HT-29 (cell line): Measurements from ENCODE around the gene SH3PXD2A. TPM values are rescaled to one million over a fixed set of nuclear protein-coding genes. Genes with fewer than 3 reads are reported as not detected.
A peak's percentile ranks its signal among the peaks of the same experiment; 100 is the strongest.

ENCODE experiments used
- DNase-seq: peaks from one replicate; pipeline ENCODE4 v3.0.0-alpha.2; 2015; ENCODE audit warnings: low spot score
- total RNA-seq: library from RNA; depleted of rRNA; stranded (reverse); fragments of >200 nt; shearing (Covaris generic); gene quantifications from 2 replicates; pipeline ENCODE4 v1.2.3, GENCODE V29; 2014

SH3PXD2A gene
- total RNA-seq, 1 experiment from 2014 or later, result 2.7 TPM

DNA sequence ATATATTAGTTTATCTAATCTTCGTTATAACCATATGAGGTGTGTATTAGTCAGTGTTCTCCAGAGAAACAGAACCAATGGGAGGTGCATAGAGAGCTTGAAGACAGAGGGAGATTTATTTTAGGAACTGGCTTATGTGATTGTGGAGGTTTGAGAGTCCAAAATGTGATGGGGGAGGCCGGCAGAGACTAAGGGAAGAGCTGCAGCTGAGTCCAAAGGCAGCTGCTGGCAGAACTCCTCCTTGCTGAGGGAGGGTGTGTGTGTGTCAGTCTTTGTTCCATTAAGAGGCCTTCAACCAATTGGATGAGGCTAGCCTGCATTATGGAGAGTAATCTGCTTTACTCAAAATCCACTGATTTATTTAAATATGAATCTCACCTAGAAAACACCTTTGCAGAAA is 165.1 kb downstream of the SH3PXD2A start:
- DNase-seq, result no peak

DNA sequence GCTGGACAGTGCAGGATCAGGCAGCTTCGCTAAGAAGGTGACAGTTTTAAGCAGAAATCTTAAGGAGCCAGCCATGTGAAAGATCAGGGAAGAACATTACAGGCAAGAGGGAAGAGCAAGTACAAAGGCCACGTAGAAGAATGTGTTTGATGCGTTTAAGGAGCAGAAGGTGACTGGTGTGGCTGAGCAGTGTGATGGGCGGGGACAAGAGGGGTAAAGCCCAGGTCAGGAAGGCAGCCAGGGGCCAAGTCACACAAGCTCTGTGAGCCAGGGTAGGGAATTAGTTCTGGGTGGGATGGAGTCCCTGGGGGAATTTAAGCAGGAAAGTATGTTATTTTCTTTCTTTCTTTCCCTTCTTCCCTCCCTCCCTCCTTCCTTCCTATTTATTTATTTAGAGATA is 166.9 kb downstream of the SH3PXD2A start:
- DNase-seq, result peak; percentile 58

DNA sequence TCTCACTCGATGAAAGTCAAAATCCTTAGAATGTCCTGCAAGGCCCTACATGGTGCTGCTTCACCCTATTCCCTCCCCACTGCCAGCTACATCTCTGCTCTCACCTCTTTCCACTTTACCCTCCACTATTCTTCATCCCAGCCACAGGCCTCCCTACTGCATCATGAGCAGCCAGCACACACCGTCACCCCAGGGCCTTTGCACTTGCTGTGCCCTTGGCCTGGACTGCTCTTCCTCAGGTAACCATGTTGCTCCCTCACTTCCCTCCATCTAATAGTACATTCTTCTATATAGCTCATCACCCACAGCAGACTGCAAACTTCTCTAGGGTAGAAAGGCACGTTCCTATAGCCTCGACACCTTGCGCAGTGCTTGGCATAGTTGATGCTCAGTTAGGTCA is 167.7 kb downstream of the SH3PXD2A start:
- no peak for DNase-seq

DNA sequence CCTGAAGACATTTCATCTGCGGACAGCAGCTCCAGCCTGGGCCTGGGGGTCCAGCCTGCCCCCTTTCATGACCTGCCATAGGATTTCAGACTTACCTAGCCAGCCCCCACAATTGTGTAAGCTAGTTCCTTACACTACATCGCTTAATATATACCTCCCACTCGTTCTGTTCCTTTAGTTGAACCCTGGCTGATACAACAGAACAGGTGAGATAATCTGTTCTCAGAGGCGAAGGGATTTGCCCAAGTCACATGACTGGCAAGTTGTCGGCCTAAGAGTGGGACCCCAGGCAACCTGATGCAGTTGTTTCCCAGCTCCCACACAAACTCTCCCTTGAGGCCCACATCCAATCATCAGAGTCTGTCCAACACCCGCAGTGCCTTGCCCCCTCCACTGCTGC is 168.2 kb downstream of the SH3PXD2A start:
- no peak for DNase-seq

DNA sequence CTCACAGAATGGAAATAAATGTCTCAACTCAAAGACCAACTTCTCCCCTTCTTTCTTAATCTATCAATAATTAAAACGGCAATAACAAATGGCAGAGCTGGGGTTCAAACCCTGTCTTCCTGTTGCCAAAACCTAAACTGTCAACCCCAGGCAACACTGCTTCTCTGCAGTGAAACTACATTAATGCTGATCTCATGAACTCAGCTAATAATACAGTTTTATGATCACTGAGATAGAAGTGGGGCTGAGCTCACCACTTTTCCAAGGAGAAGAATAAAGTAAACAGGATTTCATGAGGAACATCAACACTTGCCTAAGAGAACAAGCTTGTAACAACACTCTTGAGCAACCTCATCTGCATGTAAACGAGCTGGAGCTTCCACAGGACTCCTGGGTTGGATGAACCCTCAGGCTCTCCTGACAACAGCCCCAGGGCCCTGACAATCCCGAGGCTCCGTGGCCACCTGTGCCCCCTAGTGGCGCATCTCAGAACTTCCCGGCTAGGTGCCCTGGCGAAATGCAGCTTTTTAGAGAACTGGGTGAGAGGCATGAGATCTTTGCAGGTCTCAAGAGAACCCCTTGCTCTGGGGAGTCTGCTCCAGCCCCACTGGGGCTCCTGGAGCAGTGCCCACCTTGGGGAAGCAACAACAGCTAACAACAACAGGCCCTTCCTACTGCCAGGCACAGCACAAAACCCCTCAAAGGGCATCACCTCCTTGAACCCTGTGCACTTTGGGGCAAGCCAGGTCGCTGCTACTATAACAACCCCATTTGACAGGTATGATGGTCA is 169.3 kb downstream of the SH3PXD2A start:
- peak; percentile 80 for DNase-seq

DNA sequence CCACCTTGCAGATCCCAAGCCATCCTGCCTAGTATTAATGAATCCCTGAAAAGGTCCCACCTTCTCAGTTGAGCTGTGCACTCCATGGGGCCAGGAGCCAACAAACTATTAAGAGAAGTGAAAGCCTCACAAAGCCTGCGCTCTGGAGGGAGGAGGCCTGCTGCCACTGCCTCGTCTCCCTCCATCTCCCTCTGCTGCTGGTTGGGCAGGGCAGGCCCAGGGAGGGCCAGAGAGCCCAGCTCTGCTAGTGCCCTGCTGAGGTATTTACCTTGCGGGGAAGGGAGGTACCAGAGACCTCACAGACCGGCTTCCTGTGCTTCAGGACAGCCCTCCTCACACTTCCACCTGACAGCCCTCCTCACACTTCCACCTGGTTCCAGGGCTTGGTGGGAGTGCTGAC is 171.5 kb downstream of the SH3PXD2A start:
- no peak for DNase-seq

DNA sequence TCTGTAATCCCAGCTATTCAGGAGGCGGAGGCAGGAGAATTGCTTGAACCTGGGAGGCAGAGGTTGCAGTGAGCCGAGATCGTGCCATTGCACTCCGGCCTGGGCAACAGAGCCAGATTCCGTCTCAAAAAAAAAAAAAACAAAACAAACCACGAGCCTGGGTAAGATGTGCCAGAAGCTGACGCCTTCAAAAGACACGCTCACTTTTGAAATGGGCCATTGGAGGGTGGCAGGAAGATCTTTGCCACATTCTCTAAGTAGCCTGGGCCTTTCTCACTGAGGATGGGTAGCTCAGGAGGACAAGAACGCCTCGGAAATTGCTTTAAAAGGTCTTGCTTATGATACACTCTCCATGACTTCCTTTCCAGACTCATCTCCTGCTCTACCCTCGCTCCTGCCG is 172.7 kb downstream of the SH3PXD2A start:
- no peak for DNase-seq

DNA sequence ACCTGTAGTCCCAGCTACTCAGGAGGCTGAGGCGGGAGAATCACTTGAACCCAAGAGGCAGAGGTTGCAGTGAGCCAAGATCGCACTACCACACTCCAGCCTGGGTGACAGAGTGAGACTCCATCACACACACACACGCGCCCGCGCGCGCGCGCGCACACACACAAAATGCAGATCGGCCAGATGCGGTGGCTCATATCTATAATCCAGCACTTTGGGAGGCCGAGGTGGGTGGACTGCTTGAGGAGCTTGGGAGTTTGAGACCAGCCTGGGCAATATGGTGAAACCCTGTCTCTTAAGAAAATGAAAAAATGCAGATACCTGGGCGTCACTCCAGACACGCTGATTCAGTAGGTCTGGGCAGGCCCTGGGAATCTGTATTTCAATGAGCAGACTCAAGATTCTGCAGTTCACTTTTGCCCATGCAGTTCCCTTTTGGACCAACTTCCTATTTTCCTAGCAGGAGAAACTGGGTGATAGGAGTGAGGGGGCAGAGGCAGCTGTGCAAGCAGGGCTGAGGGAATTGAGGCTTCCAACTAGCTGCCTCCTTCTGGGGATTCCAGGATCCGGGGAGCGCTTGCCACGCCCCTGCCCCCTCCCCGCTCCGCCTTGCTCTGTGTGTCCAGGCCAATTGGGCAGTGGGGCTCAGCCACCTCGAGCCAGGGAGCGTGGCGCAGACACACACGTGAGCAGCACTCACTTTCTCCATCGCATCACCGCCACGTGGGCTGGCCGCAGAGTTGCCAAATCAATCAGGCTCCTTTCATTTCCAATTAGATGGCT is 173.6 kb downstream of the SH3PXD2A start:
- DNase-seq, result no peak

DNA sequence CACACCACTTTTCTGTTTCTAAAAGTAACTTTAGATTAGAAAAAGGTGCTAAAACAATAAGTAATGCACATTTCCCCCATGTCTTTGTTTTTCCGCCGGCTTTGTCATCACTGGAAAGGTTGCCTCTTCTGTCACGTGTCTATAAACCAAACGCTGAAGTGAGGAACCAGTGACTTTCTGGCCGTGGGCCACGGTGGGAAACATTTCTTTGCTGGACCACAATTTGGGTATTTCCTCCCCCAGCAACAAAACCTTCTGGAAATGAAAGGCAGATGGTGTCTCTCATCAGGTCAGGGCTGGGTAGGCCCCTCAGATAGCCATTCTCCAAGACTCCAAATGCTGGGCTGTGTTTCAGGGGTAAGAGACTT is 174.5 kb downstream of the SH3PXD2A start:
- no peak for DNase-seq

DNA sequence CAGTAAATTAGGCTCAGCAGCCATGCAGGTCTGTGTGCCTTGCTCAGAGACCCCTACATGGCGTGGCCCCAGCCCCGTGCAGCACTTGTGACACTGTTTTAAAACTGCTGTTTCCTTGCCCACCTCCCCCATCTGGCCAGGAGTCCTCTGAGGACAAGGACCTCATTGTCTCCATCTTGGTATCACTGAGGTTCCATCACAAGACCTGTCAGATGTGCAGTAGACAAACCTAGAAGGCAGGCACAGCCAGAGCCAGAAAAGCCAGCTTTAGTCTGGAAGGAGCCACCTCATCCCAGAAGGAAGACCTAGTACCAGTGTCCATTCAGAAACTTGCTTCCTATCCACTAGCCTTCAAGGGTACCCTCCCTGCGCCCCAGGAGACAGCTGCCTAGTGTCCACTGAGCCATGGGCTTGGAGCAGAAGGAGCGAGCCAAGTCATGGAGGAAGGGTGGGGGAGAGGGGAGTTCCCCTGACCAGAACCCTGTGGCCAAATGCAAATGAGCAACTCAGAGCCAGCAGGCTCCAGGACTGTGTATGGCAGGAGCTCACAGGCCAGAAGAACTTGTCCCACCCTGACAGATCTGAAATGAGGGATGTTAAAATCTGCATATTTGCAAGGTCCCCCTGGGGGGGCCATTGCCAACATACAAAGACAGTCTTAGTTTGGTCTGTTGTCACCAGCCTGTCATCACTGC is 176.1 kb downstream of the SH3PXD2A start:
- DNase-seq, result no peak

DNA sequence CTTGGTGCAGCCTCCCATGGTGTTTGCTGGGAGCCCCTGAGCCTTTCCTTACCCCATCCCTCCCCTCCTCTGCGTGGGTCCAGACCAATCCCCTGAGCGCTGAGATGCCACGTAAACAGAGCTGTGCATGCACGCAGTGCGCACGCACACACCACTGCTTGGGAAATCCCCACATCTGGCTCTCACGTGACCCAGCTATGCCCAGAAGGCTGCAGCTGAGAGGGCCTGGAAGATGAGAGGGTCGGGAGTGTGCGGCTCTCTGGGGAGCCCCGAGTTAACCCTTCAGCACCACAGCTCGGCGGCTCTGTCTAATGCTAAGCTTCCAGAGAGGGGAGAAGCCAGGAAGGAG is 177.2 kb downstream of the SH3PXD2A start:
- DNase-seq, result no peak

DNA sequence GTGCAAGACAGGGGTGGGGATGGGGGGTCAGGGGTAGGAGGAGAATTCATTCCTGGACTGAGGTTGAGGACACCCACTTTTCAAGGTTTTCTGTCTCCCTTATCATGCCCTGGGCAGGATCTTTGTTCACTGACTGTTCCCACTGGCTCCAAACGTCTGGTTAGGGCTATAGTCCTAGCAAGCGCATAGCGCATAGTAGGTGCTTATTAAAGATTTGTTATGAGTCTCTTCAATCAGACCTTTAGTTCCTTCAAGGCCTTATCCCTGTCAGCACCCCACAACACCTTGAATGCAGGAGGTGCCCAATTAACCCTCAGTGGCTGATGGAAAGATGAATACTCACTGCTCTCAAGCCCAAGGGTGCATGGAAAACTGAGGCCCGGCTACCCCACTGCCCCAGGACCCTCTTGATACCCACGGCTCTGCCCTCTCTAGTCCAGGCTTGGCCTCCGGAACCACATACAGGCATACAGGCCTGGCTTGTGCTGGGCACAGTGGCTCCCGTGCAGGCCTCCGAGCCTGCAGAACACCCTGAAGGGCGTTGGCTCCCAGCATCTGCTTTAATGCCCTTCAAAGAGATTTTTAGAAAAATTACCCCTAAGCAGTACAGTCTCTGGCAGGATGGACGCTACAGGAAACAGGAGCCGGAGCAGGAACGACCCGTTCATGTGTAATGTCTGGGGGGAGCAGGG is 177.7 kb downstream of the SH3PXD2A start:
- no peak for DNase-seq

DNA sequence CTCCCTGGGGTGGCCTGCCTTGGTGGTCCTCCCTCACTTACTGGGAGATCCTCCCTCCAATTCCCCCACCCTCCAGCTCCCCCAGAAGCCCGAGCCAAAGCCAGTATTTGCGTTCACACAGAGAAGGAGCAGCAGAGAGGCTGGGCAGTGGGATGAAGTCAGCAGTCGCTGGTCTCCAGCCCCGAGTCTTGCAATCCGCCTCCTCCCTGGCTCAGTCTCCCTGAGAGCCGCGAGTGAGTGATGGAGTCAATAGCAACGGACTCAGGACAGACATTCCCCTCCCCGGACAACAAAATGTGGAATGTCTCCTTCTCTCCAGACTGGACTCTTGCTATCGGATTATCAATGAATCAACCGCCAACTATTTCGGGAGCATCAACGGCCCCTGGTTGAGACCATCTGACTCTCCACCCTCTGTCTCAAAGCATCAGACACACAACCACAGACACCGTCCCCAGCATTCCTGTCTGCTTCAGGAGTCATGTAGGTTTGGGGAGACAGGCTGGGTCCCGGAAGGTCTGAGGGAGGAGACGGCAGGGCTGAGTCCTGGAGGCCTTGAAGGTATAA is 178.4 kb downstream of the SH3PXD2A start:
- DNase-seq, result no peak

DNA sequence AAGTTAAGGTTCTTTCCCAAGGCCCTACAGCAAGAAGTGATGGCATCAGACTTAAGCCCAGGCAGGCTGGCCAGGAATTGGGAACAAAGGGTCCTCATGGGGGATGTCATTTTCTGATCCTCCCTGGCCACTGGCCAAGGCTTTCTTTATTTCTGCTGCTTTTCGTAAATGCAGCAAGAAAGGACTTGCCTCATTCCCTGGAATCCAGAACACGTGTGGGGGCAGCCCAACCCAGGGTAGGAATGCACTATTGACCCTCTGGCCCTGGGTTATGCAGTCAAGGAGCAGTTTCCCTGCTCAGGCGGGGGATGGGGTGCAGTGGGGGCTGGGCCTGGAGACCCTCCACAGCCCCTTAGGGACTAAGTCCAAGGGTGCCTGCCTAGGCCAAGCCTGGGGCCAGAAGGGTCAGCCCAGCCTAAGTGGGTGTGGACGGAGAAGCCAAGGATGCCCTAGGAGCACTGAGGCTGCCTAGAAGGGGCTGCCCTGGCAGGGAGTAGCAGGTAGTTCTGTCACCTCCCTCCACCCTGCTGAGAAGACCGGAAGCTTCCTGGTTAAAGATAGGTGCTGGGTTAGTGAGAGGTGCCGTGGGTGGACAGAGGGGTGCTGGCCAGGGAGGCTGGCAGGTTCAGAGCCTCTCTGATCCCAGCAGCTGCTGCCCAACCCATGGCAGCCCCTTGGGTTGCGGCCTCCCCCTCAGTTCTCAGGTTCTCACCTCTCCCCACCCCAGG is 179.2 kb downstream of the SH3PXD2A start:
- DNase-seq, result no peak

DNA sequence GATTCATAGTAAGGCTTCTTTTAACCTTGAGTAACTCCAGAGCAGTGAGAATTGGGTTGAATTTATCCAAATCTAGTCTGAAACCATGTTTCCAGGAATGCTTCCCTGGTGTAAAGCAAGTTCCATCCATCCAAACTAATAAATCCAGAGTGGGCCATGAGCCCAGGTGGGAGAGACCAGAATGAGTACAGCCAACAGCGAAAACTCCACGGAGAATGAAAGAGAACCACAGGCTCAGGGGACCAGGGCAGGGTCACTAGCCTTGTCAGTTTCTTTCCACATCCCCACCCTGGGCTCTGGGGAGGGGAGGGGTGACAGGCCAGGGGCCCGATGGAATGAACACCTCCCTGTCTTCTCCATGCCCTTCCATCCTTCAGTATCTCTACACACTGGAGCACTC is 181.8 kb downstream of the SH3PXD2A start:
- no peak for DNase-seq

DNA sequence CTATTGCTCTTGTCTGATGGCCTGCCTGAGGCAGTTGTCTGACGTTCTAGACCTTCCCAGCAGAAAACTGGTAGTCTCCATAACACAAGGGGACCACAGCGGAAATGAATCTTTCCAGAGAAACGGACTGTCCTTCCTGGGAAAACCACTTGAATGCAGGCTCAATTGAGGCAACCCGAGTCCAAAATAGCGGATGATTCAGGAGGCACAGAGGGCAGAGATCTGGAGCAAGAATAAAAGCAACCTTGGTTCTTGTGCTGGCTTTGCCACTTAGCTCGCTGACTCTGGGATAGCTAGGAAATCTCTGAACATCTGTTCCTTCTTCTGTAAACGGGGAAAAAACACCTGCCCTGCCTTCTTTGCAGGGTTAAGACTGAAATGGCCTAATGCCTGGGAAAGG is 183.0 kb downstream of the SH3PXD2A start:
- no peak for DNase-seq

DNA sequence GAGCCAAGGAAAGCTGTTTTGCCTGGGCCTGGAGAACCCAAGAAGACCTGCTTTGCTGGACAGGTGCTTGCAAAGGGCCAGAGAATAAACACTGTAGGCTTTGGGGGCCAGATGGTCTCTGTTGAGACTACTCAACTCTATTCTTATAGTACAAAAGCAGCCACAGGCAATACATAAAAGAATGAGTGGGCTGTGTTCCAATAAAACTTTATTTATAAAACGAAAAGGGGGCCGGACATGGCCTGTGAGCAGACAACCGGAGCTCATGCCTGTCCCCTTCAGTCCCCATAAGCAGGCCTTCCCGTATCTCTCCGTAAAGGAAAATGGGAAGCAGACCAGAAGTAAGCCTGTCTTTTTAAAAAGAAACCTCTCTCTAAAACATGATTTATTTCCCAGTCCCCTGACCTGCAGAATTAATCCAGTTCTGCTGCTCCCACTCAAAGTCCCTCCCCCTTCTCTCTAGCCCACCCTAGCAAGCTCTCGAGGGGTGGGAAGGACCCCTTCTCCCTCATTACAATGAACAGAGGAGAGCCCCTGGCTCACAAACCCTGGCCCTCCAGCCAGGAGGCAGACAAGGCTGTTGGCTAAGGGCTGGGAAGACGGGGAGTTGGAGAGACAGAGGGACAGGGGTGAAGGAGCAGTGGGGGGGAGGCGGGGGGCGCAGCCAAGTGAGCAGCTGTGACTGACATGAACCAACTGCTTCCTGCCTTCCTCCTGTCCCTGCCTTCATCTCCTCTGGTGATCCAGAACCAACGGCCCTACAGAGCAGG is 184.1 kb downstream of the SH3PXD2A start:
- DNase-seq, result no peak

DNA sequence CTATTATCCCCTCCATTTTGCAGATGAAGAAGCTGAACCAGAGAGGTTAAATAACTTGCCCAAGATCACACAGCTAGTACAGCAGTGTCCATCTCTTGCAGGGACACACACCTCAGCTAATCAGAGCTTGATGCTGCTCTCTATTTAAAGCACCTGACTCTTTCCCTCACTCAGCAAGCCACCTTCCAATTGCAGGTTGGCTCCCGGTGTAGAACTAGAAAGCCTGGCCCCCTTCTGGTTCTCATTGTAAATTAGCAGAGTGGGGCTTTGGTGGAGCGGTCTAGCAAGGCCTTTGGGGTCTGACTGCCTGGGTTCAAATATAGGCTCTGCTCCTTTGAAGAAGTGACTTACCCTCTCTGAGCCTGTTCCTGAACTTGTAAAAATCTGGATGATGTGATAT is 185.4 kb downstream of the SH3PXD2A start:
- no peak for DNase-seq

DNA sequence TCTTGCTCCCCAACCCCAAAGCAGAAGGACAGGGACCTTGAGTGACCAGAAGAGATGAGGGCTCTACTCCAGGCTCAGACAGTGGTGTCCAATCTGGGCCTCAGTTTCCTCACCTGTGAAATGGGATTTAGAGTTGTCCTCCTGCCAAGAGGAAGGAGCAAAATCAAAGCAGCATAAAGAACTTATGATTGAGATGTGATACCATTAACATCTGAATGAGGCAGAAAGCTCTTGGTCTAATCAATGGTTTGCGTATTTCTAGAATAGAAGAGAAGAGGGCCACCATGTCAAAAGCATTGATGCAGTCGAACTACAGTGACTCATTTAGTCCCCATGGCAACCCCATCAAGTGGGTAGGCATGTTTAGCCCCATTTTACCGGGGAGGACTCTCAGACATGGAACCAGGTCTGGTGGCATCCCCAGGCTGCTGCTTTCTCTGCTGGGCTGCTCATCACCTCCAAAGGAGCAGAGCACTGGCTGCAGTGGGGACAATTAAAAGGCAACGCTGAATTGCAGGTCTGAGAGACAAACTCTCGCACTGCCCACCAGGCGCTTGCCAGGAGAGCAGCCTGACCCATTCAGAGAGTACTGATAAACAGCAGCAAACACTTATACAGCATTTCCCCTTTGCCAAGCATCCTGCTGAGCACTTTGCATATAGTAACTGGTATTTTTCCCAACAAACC is 186.0 kb downstream of the SH3PXD2A start:
- DNase-seq, result no peak
